ENCODE measurements around the gene LRRC40. TPM values are rescaled to one million over a fixed set of nuclear protein-coding genes. Genes with fewer than 3 reads are reported as not detected.
"Not testable (repeated sequence)": the region's sequence is repeated elsewhere in the genome, so short reads cannot be mapped to it uniquely, and the experiment has no call there.

LRRC40 gene
- total RNA-seq, 1 donor from 2014 or later, result 23.3 TPM

DNA sequence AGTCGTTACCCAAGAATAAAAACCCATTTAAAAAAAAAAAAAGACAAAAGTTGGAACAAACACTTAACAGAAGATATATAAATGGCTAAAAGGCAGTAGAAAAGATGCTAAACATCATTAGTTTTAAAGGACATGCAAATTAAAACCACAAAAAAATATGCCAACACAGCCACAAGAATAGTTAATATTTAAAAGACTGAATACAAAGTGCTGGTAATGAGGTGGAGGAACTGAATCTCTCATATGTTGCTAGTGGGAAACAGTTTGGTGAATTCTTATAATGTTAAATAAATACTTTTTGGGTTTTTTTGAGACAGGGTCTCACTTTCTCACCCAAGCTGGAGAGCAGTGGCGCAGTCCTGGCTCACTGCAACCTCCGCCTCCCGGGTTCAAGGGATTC, 10.0 kb downstream of the LRRC40 start:
- no peaks in the 10 kb centered on the region for H3K27me3 Mint-ChIP-seq (ENCODE audit: low read depth)
- peaks cover 8% of the 10 kb centered on the region for H3K36me3 Mint-ChIP-seq (ENCODE audit: low read depth)
- H3K9me3 Mint-ChIP-seq, result no peaks in the 10 kb centered on the region
- H3K27ac Mint-ChIP-seq, result no peak overlapping the region
- peaks cover 9% of the 10 kb centered on the region for H3K4me1 Mint-ChIP-seq (ENCODE audit: low read depth)
- H3K4me3 Mint-ChIP-seq (ENCODE audit: low read depth), result no peak overlapping the region
- no peak for DNase-seq (ENCODE audit: low spot score)
- intact Hi-C loops (cut with micrococcal nuclease), result no loop called here

DNA sequence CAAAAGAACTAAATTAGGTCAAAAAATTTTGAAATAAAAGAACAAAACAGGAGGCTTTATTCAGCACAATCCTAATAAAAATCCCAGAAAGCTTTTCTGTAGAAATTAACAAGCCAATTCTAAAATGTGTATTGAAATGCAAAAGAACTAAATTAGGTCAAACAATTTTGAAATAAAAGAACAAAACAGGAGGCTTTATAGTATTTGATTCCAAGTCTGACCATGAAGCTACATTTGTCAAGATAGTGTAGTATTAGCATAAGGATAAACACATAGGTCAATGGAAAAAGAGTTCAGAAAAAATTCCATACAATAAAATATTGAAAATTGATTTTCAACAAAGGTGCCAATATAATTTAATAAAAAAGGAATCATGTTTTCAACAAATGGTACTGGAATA, 10.8 kb downstream of the LRRC40 start:
- intact Hi-C loops (cut with micrococcal nuclease), result no loop called here
- peaks cover 9% of the 10 kb centered on the region for H3K4me1 Mint-ChIP-seq (ENCODE audit: low read depth)
- no peak overlapping the region for H3K4me3 Mint-ChIP-seq (ENCODE audit: low read depth)
- H3K27me3 Mint-ChIP-seq (ENCODE audit: low read depth), result no peaks in the 10 kb centered on the region
- H3K36me3 Mint-ChIP-seq (ENCODE audit: low read depth), result peaks cover 6% of the 10 kb centered on the region
- no peak for DNase-seq (ENCODE audit: low spot score)
- H3K27ac Mint-ChIP-seq, result no peak overlapping the region
- H3K9me3 Mint-ChIP-seq, result no peaks in the 10 kb centered on the region

DNA sequence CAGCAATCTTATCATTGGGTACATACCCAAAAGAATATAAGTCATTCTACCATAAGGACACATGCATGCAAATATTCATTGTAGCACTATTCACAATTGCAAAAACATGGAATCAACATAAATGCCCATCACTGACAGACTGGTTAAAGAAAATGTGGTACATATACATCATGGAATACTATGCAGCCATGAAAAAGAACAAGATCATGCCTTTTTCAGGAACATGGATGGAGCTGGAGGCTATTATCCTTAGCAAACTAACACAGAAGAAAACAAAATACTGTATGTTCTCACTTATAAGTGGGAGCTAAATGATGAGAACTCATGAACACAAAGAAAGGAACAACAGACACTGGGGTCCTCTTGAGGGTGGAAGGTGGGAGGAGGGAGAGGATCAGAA, 12.9 kb downstream of the LRRC40 start:
- H3K9me3 Mint-ChIP-seq; intact Hi-C loops (cut with micrococcal nuclease); H3K36me3 Mint-ChIP-seq (ENCODE audit: low read depth); H3K4me3 Mint-ChIP-seq (ENCODE audit: low read depth); H3K27ac Mint-ChIP-seq; H3K27me3 Mint-ChIP-seq (ENCODE audit: low read depth); H3K4me1 Mint-ChIP-seq (ENCODE audit: low read depth); DNase-seq (ENCODE audit: low spot score): not testable (repeated sequence)

DNA sequence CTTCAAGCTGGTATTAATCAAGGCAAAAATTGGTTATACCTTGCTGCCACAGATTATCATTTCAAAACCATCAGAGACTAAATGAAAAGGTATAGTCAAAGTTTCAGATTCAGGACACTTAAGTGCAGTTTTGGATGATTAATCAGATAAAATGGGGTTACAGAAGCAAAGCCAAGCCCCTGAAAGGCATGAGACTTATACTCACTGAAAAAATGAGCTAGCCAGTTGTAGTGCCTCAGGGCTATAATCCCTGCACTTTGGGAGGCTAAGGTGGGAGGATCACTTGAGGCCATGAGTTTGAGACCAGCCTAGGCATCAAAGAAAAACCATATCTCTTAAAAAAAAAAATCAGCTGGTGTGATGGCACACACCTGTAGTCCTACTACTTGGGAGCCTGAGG, 15.2 kb downstream of the LRRC40 start:
- peaks cover 9% of the 10 kb centered on the region for H3K4me1 Mint-ChIP-seq (ENCODE audit: low read depth)
- no peak overlapping the region for H3K4me3 Mint-ChIP-seq (ENCODE audit: low read depth)
- no peaks in the 10 kb centered on the region for H3K9me3 Mint-ChIP-seq
- no peaks in the 10 kb centered on the region for H3K27me3 Mint-ChIP-seq (ENCODE audit: low read depth)
- H3K27ac Mint-ChIP-seq, result no peak overlapping the region
- peaks cover 17% of the 10 kb centered on the region for H3K36me3 Mint-ChIP-seq (ENCODE audit: low read depth)
- DNase-seq (ENCODE audit: low spot score), result no peak
- intact Hi-C loops (cut with micrococcal nuclease), result no loop called here

DNA sequence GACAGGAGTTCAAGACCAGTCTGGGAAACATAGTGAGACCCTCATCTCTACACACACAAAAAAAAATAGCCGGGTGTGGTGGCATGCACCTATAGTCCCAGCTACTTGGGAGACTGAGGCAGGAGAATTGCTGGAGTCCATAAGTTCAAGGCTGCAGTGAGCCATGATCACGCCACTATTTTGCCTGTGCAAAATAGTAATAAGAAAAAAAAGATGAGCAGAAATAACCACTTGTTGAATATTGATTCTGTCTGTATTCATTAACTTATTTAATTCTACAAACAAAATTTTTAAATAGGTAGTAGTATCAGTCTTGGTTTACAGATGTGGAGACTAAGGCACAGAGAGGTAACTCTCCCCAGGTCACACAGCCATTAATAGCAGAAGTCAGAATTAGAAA, 16.9 kb downstream of the LRRC40 start:
- intact Hi-C loops (cut with micrococcal nuclease), result no loop called here
- H3K9me3 Mint-ChIP-seq, result no peaks in the 10 kb centered on the region
- H3K4me3 Mint-ChIP-seq (ENCODE audit: low read depth), result no peak overlapping the region

DNA sequence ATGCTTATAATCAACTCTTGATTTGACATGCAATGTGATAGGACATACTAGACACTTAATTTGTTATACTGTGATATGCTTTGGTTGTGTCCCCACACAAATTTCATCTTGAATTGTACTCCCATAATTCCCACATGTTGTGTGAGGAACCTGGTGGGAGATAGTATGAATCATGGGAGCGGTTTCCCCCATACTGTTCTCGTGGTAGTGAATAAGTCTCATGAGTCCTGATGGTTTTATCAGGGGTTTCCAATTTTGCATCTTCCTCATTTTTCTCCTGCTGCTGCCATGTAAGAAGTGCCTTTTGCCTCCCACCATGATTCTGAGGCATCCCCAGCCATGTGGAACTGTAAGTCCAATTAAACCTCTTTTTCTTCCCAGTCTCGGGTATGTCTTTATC, 20.2 kb downstream of the LRRC40 start:
- DNase-seq (ENCODE audit: low spot score); H3K27ac Mint-ChIP-seq; H3K4me3 Mint-ChIP-seq (ENCODE audit: low read depth); intact Hi-C loops (cut with micrococcal nuclease); H3K9me3 Mint-ChIP-seq; H3K4me1 Mint-ChIP-seq (ENCODE audit: low read depth); H3K27me3 Mint-ChIP-seq (ENCODE audit: low read depth): not testable (repeated sequence)
- peaks cover 12% of the 10 kb centered on the region for H3K36me3 Mint-ChIP-seq (ENCODE audit: low read depth)

More for the DNA sequence above, 16.9 kb downstream of the LRRC40 start:
- H3K36me3 Mint-ChIP-seq (ENCODE audit: low read depth), result peaks cover 18% of the 10 kb centered on the region
- no peak overlapping the region for H3K27ac Mint-ChIP-seq
- peaks cover 9% of the 10 kb centered on the region for H3K4me1 Mint-ChIP-seq (ENCODE audit: low read depth)
- no peak for DNase-seq (ENCODE audit: low spot score)
- H3K27me3 Mint-ChIP-seq (ENCODE audit: low read depth), result no peaks in the 10 kb centered on the region

DNA sequence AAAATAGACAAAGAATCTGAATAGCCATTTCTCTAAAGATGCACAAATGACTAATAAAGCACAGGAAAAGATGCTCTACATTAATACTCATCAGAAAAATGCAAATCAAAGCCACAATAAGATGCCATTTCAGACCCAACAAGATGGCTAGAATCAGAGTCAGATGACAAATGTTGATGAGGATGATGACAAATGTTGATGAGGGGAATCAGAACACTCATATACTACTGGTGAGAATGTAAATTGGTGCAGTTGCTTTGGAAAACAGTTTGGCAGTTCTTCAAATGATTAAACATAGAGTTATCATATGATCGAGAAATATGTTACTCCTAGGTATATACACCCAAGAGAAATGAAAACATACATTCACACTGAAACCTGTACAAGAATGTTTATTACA, 33.9 kb downstream of the LRRC40 start:
- peaks cover 27% of the 10 kb centered on the region for H3K36me3 Mint-ChIP-seq (ENCODE audit: low read depth)
- intact Hi-C loops (cut with micrococcal nuclease), result no loop called here
- no peaks in the 10 kb centered on the region for H3K27me3 Mint-ChIP-seq (ENCODE audit: low read depth)

DNA sequence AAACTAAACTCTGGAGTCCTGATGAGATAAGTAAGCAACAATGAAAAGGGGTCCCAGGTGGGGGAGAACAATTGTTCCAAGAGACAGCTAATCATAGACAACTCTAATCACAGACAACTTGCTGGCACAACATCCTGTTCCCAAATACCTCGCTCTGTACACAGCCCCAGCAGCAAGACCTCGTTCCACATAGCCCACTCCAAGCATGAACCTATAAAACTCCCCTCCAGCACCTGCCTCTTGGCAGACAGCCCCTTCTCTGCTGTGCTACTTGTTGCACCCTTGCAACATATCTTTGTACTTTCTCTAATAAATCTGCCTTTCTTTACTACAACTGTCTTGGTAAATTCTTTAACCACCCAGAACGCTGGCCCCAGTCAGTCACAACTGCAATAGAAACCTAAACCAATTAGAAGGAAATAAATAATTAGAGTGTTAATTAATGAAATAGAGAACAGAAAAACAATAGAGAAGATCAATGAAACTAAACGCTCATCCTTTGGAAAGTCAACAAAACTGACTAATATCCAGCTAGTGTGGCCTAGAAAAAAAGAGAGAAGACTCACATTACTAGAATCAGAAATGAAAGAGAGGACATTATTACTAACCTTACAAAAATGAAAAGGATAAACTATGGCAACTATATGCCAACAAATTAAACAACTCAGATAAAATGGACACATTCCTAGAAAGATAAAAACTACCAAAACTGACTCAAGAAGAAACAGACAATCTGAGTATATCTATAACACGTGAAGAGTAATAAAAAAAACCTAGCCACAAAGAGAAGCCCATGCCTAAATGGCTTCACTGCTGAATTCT, 36.1 kb downstream of the LRRC40 start:
- no peaks in the 10 kb centered on the region for H3K27me3 Mint-ChIP-seq (ENCODE audit: low read depth)
- H3K4me1 Mint-ChIP-seq (ENCODE audit: low read depth), result peaks cover 10% of the 10 kb centered on the region
- H3K27ac Mint-ChIP-seq, result no peak overlapping the region
- no peaks in the 10 kb centered on the region for H3K9me3 Mint-ChIP-seq
- intact Hi-C loops (cut with micrococcal nuclease), result loop anchor here (1.0 to 2.0 kb wide), 2 partner anchors 13 to 34 kb away; no protein-coding TSS in a partner anchor
- peaks cover 28% of the 10 kb centered on the region for H3K36me3 Mint-ChIP-seq (ENCODE audit: low read depth)
- no peak overlapping the region for H3K4me3 Mint-ChIP-seq (ENCODE audit: low read depth)
- DNase-seq (ENCODE audit: low spot score), result no peak

More for the DNA sequence above, 33.9 kb downstream of the LRRC40 start:
- Mint-ChIP-seq H3K9me3 (no peaks in the 10 kb centered on the region), H3K4me1 (ENCODE audit: low read depth) (peaks cover 8% of the 10 kb centered on the region), H3K27ac (no peak overlapping the region), H3K4me3 (ENCODE audit: low read depth) (no peak overlapping the region)
- no peak for DNase-seq (ENCODE audit: low spot score)

DNA sequence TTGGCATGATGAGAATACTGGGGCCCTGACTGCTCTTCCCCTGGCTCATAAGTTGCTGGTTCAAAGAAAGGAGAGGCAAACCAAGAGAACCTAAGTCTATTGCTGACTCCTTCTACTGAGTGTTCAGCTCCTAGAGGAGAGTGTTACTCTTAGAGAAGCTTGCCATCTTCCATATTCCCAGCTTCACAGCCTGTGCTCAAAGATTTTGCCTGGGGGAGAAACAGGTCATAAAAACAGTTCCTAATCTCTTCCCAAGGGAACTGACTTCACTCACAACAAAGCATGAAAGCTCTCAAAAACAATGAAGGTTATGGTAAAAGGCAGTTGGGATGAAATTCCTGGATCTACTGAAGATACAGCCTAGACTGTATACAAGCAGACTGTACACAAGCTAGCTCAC, 37.1 kb downstream of the LRRC40 start:
- intact Hi-C loops (cut with micrococcal nuclease), result loop anchor here (2.0 kb wide), 1 partner anchor 35 kb away; no protein-coding TSS in a partner anchor
- H3K4me1 Mint-ChIP-seq (ENCODE audit: low read depth), result peaks cover 10% of the 10 kb centered on the region
- H3K4me3 Mint-ChIP-seq (ENCODE audit: low read depth), result no peak overlapping the region
- DNase-seq (ENCODE audit: low spot score), result no peak
- no peaks in the 10 kb centered on the region for H3K27me3 Mint-ChIP-seq (ENCODE audit: low read depth)
- no peak overlapping the region for H3K27ac Mint-ChIP-seq
- no peaks in the 10 kb centered on the region for H3K9me3 Mint-ChIP-seq
- peaks cover 27% of the 10 kb centered on the region for H3K36me3 Mint-ChIP-seq (ENCODE audit: low read depth)

DNA sequence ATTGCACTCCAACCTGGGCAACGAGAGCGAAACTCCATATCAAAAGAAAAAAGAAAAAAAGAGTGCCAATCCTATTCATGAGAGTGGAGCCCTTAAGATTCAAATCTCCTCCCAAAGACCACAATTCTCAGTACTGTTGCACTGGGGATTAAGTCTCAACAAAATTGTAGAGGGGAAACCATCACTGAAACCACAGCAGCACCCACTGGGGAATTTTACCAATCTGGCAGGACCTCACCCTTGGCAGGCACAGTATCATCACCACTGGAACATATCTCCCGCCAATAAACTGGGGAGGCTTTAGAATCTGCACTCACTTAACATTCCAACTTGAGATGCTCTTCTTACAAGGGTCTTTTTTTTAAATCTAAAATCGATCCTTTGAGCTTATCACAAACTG, 41.0 kb downstream of the LRRC40 start:
- Mint-ChIP-seq H3K4me1 (ENCODE audit: low read depth) (peaks cover 6% of the 10 kb centered on the region), H3K36me3 (ENCODE audit: low read depth) (peaks cover 20% of the 10 kb centered on the region), H3K27ac (no peak overlapping the region), H3K4me3 (ENCODE audit: low read depth) (no peak overlapping the region), H3K9me3 (no peaks in the 10 kb centered on the region), H3K27me3 (ENCODE audit: low read depth) (no peaks in the 10 kb centered on the region)
- DNase-seq (ENCODE audit: low spot score), result no peak
- intact Hi-C loops (cut with micrococcal nuclease), result no loop called here

DNA sequence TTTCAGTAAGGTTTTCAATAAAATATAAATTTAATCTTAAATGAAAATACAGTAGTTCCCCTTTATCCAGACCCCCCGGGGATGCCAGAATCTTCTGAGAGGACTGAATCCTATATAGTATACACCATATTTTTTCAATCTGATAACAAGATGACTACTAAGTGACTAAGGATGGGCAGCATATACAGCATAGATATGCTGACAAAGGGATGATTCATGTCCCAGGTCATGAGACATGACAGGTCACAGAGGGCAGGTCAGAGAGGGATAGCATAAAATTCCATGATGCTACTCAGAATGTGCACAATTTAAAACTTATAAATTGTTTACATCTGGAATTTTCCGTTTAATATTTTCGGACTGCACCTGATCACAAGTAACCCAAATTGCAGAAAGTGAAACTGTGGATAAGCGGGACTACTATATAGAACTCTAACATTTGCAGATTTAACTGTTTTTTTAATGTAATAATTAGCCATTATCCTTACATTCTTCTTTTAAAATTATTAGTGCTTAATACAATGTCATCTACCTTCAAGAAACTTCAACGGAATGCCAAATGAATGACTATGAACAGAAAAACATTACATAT, 48.8 kb downstream of the LRRC40 start:
- Mint-ChIP-seq H3K27ac (no peak overlapping the region), H3K36me3 (ENCODE audit: low read depth) (peaks cover 14% of the 10 kb centered on the region), H3K27me3 (ENCODE audit: low read depth) (no peaks in the 10 kb centered on the region), H3K4me1 (ENCODE audit: low read depth) (peaks cover 3% of the 10 kb centered on the region), H3K4me3 (ENCODE audit: low read depth) (no peak overlapping the region), H3K9me3 (no peaks in the 10 kb centered on the region)
- DNase-seq (ENCODE audit: low spot score), result no peak
- intact Hi-C loops (cut with micrococcal nuclease), result loop anchor here (1.0 to 10.0 kb wide), 2 partner anchors 13 to 258 kb away; partner anchors contain the start of gene CTH

DNA sequence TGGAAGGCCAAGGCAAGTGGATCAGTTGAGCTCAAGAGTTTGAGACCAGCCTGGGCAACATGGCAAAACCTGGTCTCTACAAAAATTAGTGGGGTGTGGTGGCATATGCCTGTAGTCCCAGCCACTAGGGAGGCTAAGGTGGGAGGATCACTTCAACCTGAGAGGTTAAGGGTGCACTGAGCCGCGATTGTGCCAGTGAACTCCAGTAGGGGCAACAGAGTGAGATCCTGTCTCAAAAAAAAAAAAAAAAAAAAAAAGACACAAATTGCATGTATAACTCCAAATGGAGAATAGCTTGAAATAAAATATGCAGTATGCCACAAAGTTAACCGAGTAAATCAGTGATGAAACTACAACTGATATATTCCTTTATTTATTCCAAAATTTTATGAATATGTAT, 51.6 kb downstream of the LRRC40 start:
- no peaks in the 10 kb centered on the region for H3K27me3 Mint-ChIP-seq (ENCODE audit: low read depth)
- intact Hi-C loops (cut with micrococcal nuclease), result loop anchor here (10.0 kb wide), 1 partner anchor 261 kb away; the partner anchor contains the start of gene CTH
- DNase-seq (ENCODE audit: low spot score), result no peak
- H3K27ac Mint-ChIP-seq, result no peak overlapping the region
- no peak overlapping the region for H3K4me3 Mint-ChIP-seq (ENCODE audit: low read depth)
- peaks cover 3% of the 10 kb centered on the region for H3K4me1 Mint-ChIP-seq (ENCODE audit: low read depth)
- H3K36me3 Mint-ChIP-seq (ENCODE audit: low read depth), result peaks cover 9% of the 10 kb centered on the region
- H3K9me3 Mint-ChIP-seq, result no peaks in the 10 kb centered on the region

DNA sequence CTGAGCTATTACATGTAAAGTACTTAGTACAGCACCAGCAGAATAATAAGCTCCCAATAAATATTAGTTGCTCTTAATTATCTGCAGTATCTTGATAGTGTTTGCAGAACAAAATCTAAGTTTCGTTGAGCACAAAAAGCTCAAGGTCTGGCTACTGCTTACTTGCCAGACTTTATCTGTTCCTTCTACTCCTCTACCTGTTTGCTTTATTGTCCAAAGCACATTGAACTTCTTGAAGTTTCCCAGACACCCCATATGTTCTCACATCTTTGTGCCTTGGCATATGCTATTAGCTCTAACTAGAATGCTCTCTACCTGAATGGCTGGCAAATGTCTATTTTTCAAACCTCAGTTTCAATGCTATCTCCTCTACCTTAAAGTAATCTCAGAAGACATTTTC, 54.9 kb downstream of the LRRC40 start:
- Mint-ChIP-seq H3K4me3 (ENCODE audit: low read depth) (no peak overlapping the region), H3K9me3 (no peaks in the 10 kb centered on the region), H3K36me3 (ENCODE audit: low read depth) (peaks cover 13% of the 10 kb centered on the region), H3K27ac (no peak overlapping the region), H3K27me3 (ENCODE audit: low read depth) (no peaks in the 10 kb centered on the region), H3K4me1 (ENCODE audit: low read depth) (no peaks in the 10 kb centered on the region)
- intact Hi-C loops (cut with micrococcal nuclease), result loop anchor here (10.0 kb wide), 1 partner anchor 264 kb away; the partner anchor contains the start of gene CTH
- no peak for DNase-seq (ENCODE audit: low spot score)
